NT2/D1 (cell line): Measurements from ENCODE around the gene HERPUD2.

ENCODE experiments used
- SUZ12 ChIP-seq: IDR thresholded peaks from 2 replicates; pipeline ENCODE4 v1.6.1; 2011; ENCODE audit not compliant: insufficient read length, insufficient read depth; ENCODE audit errors: extremely low read depth
- YY1 ChIP-seq: IDR thresholded peaks from 2 replicates; pipeline ENCODE4 v1.6.1; 2011; ENCODE audit not compliant: insufficient read length, insufficient read depth
- ZNF274 ChIP-seq: IDR thresholded peaks from 2 replicates; pipeline ENCODE4 v1.6.1; 2011; ENCODE audit warnings: mild to moderate bottlenecking, low read depth, low read length

DNA sequence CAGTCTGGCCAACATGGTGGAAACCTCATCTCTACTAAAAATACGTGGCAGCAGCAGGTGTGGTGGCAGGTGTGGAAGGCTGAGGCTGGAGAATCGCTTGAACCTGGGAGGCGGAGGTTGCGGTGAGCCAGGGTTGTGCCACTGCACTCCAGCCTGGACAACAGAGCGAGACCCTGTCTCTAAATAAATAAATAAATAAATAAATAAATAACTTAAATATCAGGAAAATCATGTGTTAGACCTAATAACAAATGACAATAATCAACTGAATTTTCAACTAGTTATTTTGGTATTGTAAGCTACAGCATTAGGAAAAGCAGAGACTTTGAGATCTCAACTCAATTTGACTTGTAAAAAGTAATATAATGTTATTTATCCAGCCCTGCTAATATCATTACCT lies 9.2 kb downstream of the HERPUD2 start:
- TF ChIP-seq YY1: no peak
- TF ChIP-seq ZNF274: no peak
- TF ChIP-seq SUZ12: no peak
